Mammary epithelial cell (primary cell): ENCODE data around the gene DOK7.

ENCODE experiments used
- EZH2 ChIP-seq: IDR thresholded peaks from 2 replicates; pipeline ENCODE4 v1.6.1; 2012; ENCODE audit warnings: low read length, inconsistent platforms, borderline replicate concordance
- TF ChIP-seq, protein P1 (sequence below), 2 donors: IDR thresholded peaks in 1 of 2; conservative IDR thresholded peaks in 1 of 2; 2 replicates each; pipeline ENCODE4 v1.5.1; 2011 to 2012; ENCODE audit warnings: inconsistent platforms in 2 of 2, low read length in 2 of 2, mild to moderate bottlenecking in 2 of 2, control low read depth in 1 of 2, low read depth in 1 of 2; ENCODE audit not compliant: insufficient read depth in 1 of 2; ENCODE audit errors: extremely low read depth in 1 of 2

DNA sequence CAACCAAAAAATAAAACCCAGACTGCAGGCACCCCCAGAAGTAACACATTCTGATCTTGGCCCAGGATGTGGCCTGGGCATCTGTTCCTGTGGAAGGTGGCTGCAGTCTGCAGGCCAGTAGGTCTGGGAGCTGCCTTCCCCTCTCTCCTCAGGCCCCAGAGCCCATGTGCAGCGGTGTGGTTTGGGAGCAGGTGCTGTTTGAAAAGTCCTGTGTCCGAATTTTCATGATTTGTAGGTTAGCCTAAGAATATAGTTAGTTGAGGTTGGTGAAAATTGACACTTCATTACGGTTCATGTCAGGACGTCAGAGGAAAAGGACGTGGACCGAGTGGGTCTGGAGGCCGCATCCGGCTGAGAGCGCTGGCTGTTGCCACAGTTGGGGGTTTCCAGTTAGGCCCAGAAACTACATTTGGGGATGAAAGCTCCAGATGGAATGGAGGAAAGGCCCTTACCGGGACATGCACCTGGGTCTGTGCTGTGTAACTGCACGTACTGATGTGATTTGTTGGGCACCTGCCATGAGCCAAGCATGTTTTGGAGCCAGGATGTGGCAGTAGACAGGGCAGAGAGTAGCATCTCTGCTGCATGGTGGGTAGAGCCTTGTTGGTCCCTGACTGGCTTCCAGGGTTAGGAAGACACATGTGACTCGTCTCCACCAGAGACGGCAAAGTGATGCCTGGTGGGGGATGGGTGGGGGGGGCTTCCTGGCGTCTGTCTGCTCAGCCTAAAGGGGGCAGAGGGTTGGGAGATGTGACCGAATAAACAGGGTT is 43.1 kb upstream of the DOK7 start:
- TF ChIP-seq EZH2, result no peak
- TF ChIP-seq, protein P1, sequence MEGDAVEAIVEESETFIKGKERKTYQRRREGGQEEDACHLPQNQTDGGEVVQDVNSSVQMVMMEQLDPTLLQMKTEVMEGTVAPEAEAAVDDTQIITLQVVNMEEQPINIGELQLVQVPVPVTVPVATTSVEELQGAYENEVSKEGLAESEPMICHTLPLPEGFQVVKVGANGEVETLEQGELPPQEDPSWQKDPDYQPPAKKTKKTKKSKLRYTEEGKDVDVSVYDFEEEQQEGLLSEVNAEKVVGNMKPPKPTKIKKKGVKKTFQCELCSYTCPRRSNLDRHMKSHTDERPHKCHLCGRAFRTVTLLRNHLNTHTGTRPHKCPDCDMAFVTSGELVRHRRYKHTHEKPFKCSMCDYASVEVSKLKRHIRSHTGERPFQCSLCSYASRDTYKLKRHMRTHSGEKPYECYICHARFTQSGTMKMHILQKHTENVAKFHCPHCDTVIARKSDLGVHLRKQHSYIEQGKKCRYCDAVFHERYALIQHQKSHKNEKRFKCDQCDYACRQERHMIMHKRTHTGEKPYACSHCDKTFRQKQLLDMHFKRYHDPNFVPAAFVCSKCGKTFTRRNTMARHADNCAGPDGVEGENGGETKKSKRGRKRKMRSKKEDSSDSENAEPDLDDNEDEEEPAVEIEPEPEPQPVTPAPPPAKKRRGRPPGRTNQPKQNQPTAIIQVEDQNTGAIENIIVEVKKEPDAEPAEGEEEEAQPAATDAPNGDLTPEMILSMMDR (conservative IDR thresholded peaks at IDR 0.05 in 1 of 2, IDR thresholded peaks at IDR 0.05 in 1 of 2; ENCODE audit: extremely low read depth in 1 of 2, insufficient read depth in 1 of 2, low read depth in 1 of 2, low read length in 2 of 2), result no peak
